Stomach (tissue), 4 donors: ENCODE data around the gene SFPQ.

Source experiments
- POLR2A ChIP-seq, 4 donors: fragments of 450-650 bp; IDR thresholded peaks; one replicate each; pipeline ENCODE4 v1.6.1; 2016; ENCODE audit warnings: antibody characterized with exemption in 4 of 4, control low read depth in 2 of 4, mild to moderate bottlenecking in 1 of 4, moderate library complexity in 1 of 4
- POLR2AphosphoS5 ChIP-seq, 3 donors: sonication (generic); formaldehyde crosslinking; IDR thresholded peaks; one replicate each; pipeline ENCODE4 v1.6.1; 2016; ENCODE audit warnings: antibody characterized with exemption in 3 of 3
- TF ChIP-seq, protein P1 (sequence below), 7 experiments: fragments of 450-650 bp in 4 of 7; fragments of 200-600 bp in 3 of 7; sonication (generic) in 3 of 7; IDR thresholded peaks; one replicate each; pipeline ENCODE4 v1.5.1; 2016 to 2019; ENCODE audit warnings: antibody characterized with exemption in 7 of 7, control low read depth in 2 of 7, mild to moderate bottlenecking in 1 of 7

DNA sequence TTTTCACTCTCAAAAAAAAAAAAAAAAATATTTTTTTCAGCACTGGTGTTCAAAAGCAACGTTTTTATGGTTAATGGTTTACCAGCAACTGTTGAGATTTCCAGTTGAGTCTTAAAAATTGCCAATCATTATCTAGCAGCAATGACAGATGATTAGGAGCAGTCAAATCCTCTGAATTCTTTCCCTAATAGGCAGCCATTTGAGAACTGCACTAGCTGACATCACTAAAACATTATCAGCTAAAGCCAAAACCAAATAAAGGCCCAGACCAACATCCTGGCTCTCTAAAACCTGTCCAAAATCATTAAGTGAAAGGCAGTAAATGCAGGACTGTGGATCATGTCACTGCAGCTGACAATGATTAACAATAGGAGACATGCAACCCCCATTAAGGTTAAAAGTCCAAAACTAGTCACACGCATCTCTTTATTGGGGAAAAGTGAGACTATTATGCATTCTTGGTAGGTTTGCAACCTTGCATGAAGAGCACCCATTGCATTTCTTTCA lies 14.0 kb downstream of the SFPQ start:
- TF ChIP-seq POLR2AphosphoS5 (IDR thresholded peaks at IDR 0.05), result no peak
- TF ChIP-seq, protein P1, sequence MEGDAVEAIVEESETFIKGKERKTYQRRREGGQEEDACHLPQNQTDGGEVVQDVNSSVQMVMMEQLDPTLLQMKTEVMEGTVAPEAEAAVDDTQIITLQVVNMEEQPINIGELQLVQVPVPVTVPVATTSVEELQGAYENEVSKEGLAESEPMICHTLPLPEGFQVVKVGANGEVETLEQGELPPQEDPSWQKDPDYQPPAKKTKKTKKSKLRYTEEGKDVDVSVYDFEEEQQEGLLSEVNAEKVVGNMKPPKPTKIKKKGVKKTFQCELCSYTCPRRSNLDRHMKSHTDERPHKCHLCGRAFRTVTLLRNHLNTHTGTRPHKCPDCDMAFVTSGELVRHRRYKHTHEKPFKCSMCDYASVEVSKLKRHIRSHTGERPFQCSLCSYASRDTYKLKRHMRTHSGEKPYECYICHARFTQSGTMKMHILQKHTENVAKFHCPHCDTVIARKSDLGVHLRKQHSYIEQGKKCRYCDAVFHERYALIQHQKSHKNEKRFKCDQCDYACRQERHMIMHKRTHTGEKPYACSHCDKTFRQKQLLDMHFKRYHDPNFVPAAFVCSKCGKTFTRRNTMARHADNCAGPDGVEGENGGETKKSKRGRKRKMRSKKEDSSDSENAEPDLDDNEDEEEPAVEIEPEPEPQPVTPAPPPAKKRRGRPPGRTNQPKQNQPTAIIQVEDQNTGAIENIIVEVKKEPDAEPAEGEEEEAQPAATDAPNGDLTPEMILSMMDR (IDR thresholded peaks at IDR 0.05), result no peak
- TF ChIP-seq POLR2A (IDR thresholded peaks at IDR 0.05), result no peak
